ENCODE results near the gene CBFA2T2.
"Not testable (repeated sequence)": the region's sequence is repeated elsewhere in the genome, so short reads cannot be mapped to it uniquely, and the experiment has no call there.

CBFA2T2 gene

DNA sequence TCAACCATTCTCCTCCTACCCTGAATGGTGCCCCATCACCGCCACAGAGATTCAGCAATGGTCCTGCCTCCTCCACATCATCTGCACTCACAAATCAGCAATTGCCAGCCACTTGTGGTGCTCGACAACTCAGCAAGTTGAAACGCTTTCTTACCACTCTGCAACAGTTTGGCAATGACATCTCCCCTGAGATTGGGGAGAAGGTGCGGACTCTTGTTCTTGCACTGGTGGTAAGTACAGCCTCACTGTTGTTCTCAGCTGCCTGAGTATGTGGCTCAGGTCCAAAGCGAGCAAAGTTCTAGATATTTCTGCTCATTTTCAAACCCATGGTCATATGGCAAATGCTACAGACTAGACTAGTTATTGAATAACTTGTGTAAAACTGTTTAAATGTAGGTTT, 121.2 kb downstream of the CBFA2T2 start:
- no peak overlapping the region for H3K4me3 Mint-ChIP-seq

DNA sequence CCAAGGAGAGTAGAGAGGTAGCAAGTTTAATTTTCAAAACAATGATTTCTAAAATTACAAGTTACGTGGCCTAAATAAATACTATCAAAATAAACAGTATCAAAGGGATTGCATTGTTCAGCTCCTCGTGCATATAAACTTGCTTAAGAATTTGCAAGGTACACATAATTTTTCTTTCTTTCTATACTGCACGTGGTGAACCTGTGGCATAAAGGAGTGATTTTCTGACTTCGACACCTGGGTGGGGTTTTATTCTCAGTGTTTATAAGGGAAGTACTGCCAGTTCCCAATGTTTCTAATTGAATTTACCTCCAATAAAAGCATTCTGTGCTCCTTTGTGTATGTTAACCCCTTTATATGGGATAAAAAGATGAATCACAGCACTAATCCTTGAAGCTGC, 122.1 kb downstream of the CBFA2T2 start:
- ATAC-seq (replicated peaks; ENCODE audit: extremely low read depth, poor library complexity, severe bottlenecking) (no peak), DNase-seq (ENCODE audit: low spot score in 2 of 2) (no peak)
- H3K9me3 Mint-ChIP-seq: no peaks in the 10 kb centered on the region
- no peaks in the 10 kb centered on the region for H3K27me3 Mint-ChIP-seq
- peaks cover 6% of the 10 kb centered on the region for H3K4me1 Mint-ChIP-seq
- H3K36me3 Mint-ChIP-seq (ENCODE audit: insufficient read depth): peaks cover 23% of the 10 kb centered on the region
- no peak overlapping the region for H3K4me3 Mint-ChIP-seq
- H3K27ac Mint-ChIP-seq (ENCODE audit: low read depth): no peak overlapping the region

More for the DNA sequence above, 121.2 kb downstream of the CBFA2T2 start:
- Mint-ChIP-seq H3K27ac (ENCODE audit: low read depth) (no peak overlapping the region), H3K27me3 (no peaks in the 10 kb centered on the region), H3K4me1 (peaks cover 6% of the 10 kb centered on the region), H3K9me3 (no peaks in the 10 kb centered on the region), H3K36me3 (ENCODE audit: insufficient read depth) (peaks cover 21% of the 10 kb centered on the region)
- ATAC-seq (replicated peaks; ENCODE audit: extremely low read depth, poor library complexity, severe bottlenecking) (no peak), DNase-seq (ENCODE audit: low spot score in 2 of 2) (no peak)

DNA sequence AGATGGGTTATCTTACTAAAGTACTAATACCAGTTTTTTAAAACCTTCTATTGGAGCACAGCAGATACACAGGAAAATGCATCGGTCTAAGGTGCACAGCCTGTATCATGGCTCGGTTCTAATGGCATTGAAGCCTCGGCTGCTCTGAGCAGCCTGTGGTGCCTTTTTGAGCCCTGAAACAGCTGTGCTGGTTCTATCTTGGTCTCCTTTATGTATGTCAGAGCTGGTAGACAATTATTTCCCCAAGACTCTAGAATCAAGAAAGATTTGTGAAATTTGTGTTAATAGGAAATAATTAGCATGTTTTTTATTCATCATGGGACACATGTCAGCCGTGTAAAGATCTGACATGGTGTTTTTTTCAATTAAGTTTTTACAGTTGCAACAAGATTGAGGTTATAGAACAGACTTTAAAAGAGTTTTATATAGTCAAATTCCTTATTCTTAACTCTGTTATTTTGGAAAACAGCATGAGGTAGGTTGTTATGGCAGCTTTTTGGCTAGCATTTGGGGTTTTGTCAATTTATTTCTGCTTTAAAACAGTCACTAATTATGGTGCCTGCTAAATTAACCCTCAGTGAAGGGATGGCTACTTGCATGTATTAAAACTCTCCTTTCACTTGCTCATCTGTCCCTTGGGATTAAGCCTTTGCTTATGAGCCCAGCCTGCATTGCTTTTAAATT, 132.0 kb downstream of the CBFA2T2 start:
- H3K36me3 Mint-ChIP-seq (ENCODE audit: insufficient read depth): peaks cover 12% of the 10 kb centered on the region
- H3K4me3 Mint-ChIP-seq: no peak overlapping the region
- no peak for DNase-seq (ENCODE audit: low spot score in 2 of 2)
- no peaks in the 10 kb centered on the region for H3K27me3 Mint-ChIP-seq
- H3K27ac Mint-ChIP-seq (ENCODE audit: low read depth): no peak overlapping the region
- peaks cover 21% of the 10 kb centered on the region for H3K4me1 Mint-ChIP-seq
- H3K9me3 Mint-ChIP-seq: no peaks in the 10 kb centered on the region
- no peak for ATAC-seq (replicated peaks; ENCODE audit: extremely low read depth, poor library complexity, severe bottlenecking)

DNA sequence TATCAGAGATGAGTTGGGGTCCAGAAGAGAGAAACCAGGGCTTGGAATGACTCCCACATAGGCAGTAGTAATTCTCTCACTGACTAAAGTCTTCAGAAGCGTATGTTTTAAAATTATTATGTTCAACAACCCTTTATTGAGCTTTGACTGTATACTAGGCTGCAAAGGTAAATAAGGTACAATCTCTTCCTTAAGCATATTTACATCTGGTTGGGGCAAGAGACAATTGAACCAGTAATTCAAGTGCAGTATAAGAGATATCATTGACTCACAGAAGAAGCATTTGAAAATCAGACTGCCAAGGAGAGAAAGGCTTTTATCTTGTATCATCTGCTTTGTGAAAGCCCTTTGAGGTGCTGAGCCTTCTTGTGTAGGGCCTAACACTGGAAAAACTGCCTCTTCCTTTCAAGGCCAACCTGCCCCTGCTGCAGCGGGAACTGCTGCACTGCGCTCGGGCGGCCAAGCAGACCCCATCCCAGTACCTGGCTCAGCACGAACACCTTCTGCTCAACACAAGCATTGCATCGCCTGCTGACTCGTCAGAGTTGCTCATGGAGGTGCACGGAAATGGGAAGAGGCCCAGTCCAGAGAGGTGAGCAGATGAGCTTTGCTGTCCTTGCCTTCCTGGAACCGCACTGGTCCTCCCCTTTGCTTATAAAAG, 132.9 kb downstream of the CBFA2T2 start:
- no peaks in the 10 kb centered on the region for H3K27me3 Mint-ChIP-seq
- peaks cover 12% of the 10 kb centered on the region for H3K36me3 Mint-ChIP-seq (ENCODE audit: insufficient read depth)
- no peak overlapping the region for H3K4me3 Mint-ChIP-seq
- no peak for DNase-seq (ENCODE audit: low spot score in 2 of 2)
- no peaks in the 10 kb centered on the region for H3K9me3 Mint-ChIP-seq
- ATAC-seq (replicated peaks; ENCODE audit: extremely low read depth, poor library complexity, severe bottlenecking): no peak
- peaks cover 21% of the 10 kb centered on the region for H3K4me1 Mint-ChIP-seq
- H3K27ac Mint-ChIP-seq (ENCODE audit: low read depth): no peak overlapping the region

DNA sequence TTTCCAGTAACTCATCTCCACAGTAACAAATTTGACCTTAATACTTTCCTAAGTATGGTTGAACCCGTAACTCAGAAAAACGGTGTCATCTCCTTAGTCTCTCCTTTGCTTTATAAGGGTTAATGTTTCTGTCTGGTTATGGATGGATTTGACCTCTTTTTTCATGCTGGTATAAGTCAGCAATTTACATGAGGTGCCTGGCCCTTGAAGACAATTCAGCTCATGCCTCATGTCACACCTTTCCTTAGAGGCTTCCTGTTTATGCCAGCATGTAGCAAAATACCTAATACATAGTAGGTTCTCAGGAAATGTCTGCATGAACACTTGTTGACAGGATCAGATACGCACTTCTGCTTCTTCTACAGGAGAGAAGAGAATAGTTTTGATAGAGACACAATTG, 134.5 kb downstream of the CBFA2T2 start:
- peak overlapping the region; percentile 94 for H3K27ac Mint-ChIP-seq (ENCODE audit: low read depth)
- ATAC-seq (replicated peaks; ENCODE audit: extremely low read depth, poor library complexity, severe bottlenecking): peak; percentile 86
- no peak for DNase-seq (ENCODE audit: low spot score in 2 of 2)
- H3K36me3 Mint-ChIP-seq (ENCODE audit: insufficient read depth): peaks cover 15% of the 10 kb centered on the region
- peaks cover 15% of the 10 kb centered on the region for H3K4me1 Mint-ChIP-seq
- H3K9me3 Mint-ChIP-seq: no peaks in the 10 kb centered on the region
- no peaks in the 10 kb centered on the region for H3K27me3 Mint-ChIP-seq
- peak overlapping the region; percentile 66 for H3K4me3 Mint-ChIP-seq

DNA sequence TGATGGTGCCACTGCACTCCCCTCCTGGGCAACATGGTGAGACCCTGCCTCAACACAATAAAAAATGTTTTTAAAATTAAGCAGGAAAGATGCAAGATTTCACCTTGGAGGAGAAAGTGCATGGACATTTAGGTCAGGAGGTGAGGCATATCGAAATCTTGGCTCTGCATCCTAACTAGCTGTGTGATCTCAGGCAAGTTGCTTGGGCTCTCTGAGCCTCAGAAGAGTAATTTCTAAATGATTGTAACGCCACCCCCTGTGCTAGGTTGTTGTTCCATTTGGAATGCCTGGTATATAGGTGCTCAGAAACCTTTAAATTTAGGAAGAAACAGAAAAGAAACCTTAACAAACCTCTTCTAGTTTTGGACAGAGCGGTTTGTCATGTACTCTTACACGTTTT, 136.3 kb downstream of the CBFA2T2 start:
- Mint-ChIP-seq H3K9me3 (no peaks in the 10 kb centered on the region), H3K4me3 (peak overlapping the region; percentile 66), H3K27me3 (no peaks in the 10 kb centered on the region), H3K36me3 (ENCODE audit: insufficient read depth) (peaks cover 28% of the 10 kb centered on the region), H3K27ac (ENCODE audit: low read depth) (no peak overlapping the region), H3K4me1 (peaks cover 15% of the 10 kb centered on the region)
- DNase-seq (ENCODE audit: low spot score in 2 of 2) (no peak), ATAC-seq (replicated peaks; ENCODE audit: extremely low read depth, poor library complexity, severe bottlenecking) (no peak)

DNA sequence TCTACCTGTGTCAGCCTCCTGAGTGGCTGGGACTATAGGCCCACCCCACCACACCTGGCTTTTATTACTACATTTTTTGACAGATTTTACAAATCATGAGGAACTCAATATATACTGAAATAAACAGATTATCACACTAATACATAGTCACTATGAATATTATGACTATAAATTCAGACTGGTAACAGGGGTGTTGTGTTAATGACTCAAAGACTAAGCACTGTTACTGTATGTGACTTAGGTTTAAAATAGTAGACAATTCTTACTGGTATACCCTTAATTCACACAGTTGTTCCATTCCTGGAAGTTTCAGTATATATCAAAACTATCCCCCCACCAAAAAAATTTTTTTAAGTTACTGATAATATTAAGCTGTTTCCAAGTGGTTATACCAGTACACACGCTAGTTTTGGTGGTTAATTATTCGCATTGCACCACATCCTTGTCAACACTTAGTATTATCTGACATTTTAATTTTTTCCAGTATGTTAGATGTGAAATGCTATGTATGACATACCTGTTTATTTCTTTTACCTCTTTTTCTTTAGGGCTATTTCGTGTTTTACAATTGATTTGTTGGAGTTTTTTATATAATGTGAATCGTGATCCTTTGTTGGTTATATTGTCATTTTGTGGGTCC, 137.8 kb downstream of the CBFA2T2 start:
- ATAC-seq (replicated peaks; ENCODE audit: extremely low read depth, poor library complexity, severe bottlenecking) (no peak), DNase-seq (ENCODE audit: low spot score in 2 of 2) (no peak)
- no peak overlapping the region for H3K27ac Mint-ChIP-seq (ENCODE audit: low read depth)
- H3K4me3 Mint-ChIP-seq: no peak overlapping the region
- no peaks in the 10 kb centered on the region for H3K9me3 Mint-ChIP-seq
- peaks cover 34% of the 10 kb centered on the region for H3K36me3 Mint-ChIP-seq (ENCODE audit: insufficient read depth)
- H3K4me1 Mint-ChIP-seq: peaks cover 15% of the 10 kb centered on the region
- H3K27me3 Mint-ChIP-seq: no peaks in the 10 kb centered on the region

DNA sequence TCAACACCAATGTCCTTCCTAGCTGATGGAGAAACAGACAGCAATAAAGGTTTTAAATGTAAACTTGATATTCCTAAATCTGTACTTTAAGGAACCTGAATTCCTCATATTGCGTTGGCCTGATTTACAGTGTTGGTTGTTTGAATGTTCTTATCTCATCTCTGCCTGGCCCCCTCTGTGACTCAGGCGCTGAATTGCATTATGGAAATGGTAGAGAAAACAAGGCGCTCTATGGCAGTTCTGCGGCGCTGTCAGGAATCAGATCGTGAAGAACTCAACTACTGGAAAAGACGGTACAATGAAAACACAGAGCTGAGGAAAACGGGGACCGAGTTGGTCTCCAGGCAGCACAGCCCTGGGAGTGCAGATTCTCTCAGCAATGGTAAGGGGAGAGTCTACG, 139.6 kb downstream of the CBFA2T2 start:
- Mint-ChIP-seq H3K27me3 (no peaks in the 10 kb centered on the region), H3K27ac (ENCODE audit: low read depth) (no peak overlapping the region), H3K36me3 (ENCODE audit: insufficient read depth) (peaks cover 36% of the 10 kb centered on the region), H3K4me1 (peaks cover 10% of the 10 kb centered on the region), H3K9me3 (no peaks in the 10 kb centered on the region), H3K4me3 (no peak overlapping the region)
- DNase-seq (ENCODE audit: low spot score in 2 of 2) (no peak), ATAC-seq (replicated peaks; ENCODE audit: extremely low read depth, poor library complexity, severe bottlenecking) (no peak)

DNA sequence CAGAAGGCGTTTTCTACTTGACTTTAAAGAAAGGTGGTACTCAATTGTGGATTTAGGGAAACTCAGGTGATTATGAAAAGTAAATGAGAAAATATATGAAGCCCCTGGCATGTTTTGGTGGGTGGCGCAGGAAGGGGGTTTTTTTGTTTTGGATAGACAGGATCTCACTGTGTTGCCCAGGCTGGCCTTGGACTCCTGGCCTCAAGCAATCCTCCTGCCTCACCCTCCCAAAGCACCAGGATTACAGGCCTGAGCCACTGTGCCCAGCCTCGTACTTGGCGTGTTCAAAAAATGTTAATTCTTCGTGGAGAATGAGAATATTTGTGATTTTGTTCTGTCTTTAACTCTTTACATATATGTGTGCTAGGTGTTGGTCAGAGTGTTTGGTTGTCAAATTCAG, 140.1 kb downstream of the CBFA2T2 start:
- peaks cover 37% of the 10 kb centered on the region for H3K36me3 Mint-ChIP-seq (ENCODE audit: insufficient read depth)
- H3K4me1 Mint-ChIP-seq: peaks cover 5% of the 10 kb centered on the region
- no peak overlapping the region for H3K27ac Mint-ChIP-seq (ENCODE audit: low read depth)
- ATAC-seq (replicated peaks; ENCODE audit: extremely low read depth, poor library complexity, severe bottlenecking) (no peak), DNase-seq (ENCODE audit: low spot score in 2 of 2) (no peak)
- H3K27me3 Mint-ChIP-seq: no peaks in the 10 kb centered on the region
- H3K9me3 Mint-ChIP-seq: no peaks in the 10 kb centered on the region
- no peak overlapping the region for H3K4me3 Mint-ChIP-seq

DNA sequence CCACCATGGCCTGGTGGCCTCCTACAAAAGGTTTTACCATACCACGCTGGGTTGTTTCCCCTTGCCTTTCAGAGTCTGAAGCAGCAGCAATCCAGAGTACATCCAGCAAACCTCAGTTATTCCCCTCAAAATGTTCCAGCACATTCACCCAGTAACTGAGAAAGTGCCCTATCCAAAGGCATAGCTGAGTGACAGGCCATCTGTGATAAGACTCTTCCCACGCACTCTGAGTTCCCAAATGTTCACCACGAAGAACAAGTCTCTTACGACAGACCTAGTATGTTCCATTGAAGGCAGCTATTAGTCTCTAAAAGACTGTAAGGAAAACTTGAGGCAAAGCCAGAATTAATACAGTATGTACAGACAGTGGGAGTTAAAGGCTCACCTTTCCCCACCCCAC, 140.6 kb downstream of the CBFA2T2 start:
- H3K27ac Mint-ChIP-seq (ENCODE audit: low read depth): no peak overlapping the region
- H3K36me3 Mint-ChIP-seq (ENCODE audit: insufficient read depth): peaks cover 37% of the 10 kb centered on the region
- H3K27me3 Mint-ChIP-seq: no peaks in the 10 kb centered on the region
- ATAC-seq (replicated peaks; ENCODE audit: extremely low read depth, poor library complexity, severe bottlenecking) (no peak), DNase-seq (ENCODE audit: low spot score in 2 of 2) (no peak)
- H3K4me1 Mint-ChIP-seq: peaks cover under 1% of the 10 kb centered on the region
- H3K9me3 Mint-ChIP-seq: no peaks in the 10 kb centered on the region
- no peak overlapping the region for H3K4me3 Mint-ChIP-seq

DNA sequence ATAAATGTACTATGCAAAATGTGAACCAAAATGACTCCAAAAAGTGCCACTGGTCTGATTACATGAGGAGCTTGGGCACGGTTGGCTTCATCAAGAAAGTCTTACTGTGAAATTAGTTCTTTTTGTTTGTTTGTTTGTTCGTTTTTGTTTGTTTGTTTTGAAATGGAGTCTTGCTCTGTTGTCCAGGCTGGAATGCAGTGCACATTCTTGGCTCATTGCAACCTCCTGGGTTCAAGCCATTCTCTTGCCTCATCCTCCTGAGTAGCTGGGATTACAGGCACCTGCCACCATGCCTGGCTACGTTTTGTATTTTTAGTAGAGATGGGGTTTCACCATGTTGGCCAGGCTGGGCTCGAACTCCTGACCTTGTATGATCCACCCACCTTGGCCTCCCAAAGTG, 142.0 kb downstream of the CBFA2T2 start:
- H3K4me1 Mint-ChIP-seq; H3K9me3 Mint-ChIP-seq; H3K4me3 Mint-ChIP-seq; ATAC-seq (replicated peaks; ENCODE audit: extremely low read depth, poor library complexity, severe bottlenecking); DNase-seq (ENCODE audit: low spot score in 2 of 2); H3K27ac Mint-ChIP-seq (ENCODE audit: low read depth); H3K27me3 Mint-ChIP-seq: not testable (repeated sequence)
- peaks cover 46% of the 10 kb centered on the region for H3K36me3 Mint-ChIP-seq (ENCODE audit: insufficient read depth)

DNA sequence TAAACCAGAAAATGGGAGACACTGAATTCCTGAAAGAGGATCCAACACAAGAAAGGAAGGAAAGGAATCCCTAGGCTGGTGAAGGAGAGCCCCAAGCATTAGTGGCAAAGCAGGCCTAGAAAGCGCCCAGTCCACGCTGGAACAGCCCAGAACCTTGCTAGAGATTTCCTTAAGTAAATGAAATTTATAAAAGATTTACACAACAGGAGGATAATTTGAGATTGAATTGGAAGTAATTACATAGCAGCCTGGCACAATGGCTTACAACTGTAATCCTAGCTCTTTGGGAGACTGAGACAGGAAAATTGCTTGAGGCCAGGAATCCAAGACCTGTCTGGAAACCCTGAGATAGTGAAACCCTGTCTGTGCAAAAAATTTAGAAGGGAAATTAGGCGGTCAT, 145.4 kb downstream of the CBFA2T2 start:
- H3K4me1 Mint-ChIP-seq: no peaks in the 10 kb centered on the region
- H3K9me3 Mint-ChIP-seq: no peaks in the 10 kb centered on the region
- no peak overlapping the region for H3K4me3 Mint-ChIP-seq
- H3K27me3 Mint-ChIP-seq: no peaks in the 10 kb centered on the region
- DNase-seq (ENCODE audit: low spot score in 2 of 2): no peak
- peaks cover 54% of the 10 kb centered on the region for H3K36me3 Mint-ChIP-seq (ENCODE audit: insufficient read depth)
- H3K27ac Mint-ChIP-seq (ENCODE audit: low read depth): peak overlapping the region; percentile 53
- no peak for ATAC-seq (replicated peaks; ENCODE audit: extremely low read depth, poor library complexity, severe bottlenecking)

DNA sequence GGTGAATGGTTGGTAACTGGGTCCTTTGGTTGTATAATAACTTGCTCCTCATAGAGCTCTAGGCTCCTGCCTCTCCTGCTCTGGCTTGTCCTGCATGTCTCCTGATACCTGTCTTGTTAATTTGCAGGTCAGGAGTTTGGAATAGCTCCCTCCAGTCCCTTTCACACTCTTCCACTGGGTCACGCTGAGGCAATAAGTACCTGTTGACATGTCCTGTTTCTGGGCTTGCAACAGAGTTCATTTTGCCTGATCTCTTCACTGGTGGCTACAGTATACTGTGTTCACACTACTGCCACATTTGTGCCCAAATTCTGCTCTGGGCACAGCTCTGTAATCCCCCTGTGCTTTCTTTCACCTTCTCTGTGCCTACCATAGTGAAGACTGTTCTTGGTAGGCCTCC, 146.9 kb downstream of the CBFA2T2 start:
- Mint-ChIP-seq H3K4me3 (no peak overlapping the region), H3K4me1 (no peaks in the 10 kb centered on the region), H3K36me3 (ENCODE audit: insufficient read depth) (peaks cover 50% of the 10 kb centered on the region), H3K9me3 (no peaks in the 10 kb centered on the region), H3K27ac (ENCODE audit: low read depth) (no peak overlapping the region), H3K27me3 (no peaks in the 10 kb centered on the region)
- DNase-seq (ENCODE audit: low spot score in 2 of 2): no peak
- ATAC-seq (replicated peaks; ENCODE audit: extremely low read depth, poor library complexity, severe bottlenecking): no peak

Data from central memory CD8-positive, alpha-beta T cell (primary cell).